Testis (tissue), 3 donors: ENCODE results near the gene PRKCG. TPM values are rescaled to one million over a fixed set of nuclear protein-coding genes. Genes with fewer than 3 reads are reported as not detected.

Experiments
- DNase-seq: peaks from one replicate; pipeline ENCODE4 v3.0.0-alpha.2; 2019
- H3K27ac ChIP-seq, 2 donors: fragments of 200-600 bp; sonication (generic); one replicate each; pipeline ENCODE4 v1.5.1; 2019
- H3K27me3 ChIP-seq: fragments of 200-600 bp; sonication (generic); one replicate; pipeline ENCODE4 v1.5.1; 2019
- H3K36me3 ChIP-seq: fragments of 200-600 bp; sonication (generic); one replicate; pipeline ENCODE4 v1.5.1; 2017; ENCODE audit warnings: low read depth; ENCODE audit errors: missing control alignments
- H3K4me1 ChIP-seq: fragments of 200-600 bp; sonication (generic); one replicate; pipeline ENCODE4 v1.5.1; 2019
- H3K4me3 ChIP-seq, 2 donors: fragments of 200-600 bp; sonication (generic); one replicate each; pipeline ENCODE4 v1.5.1; 2017 to 2019
- H3K9me3 ChIP-seq: fragments of 200-600 bp; sonication (generic); one replicate; pipeline ENCODE4 v1.5.1; 2017
- CTCF ChIP-seq, 3 experiments: fragments of 450-650 bp in 2 of 3; fragments of 200-600 bp in 1 of 3; sonication (generic) in 1 of 3; IDR thresholded peaks; one replicate each; pipeline ENCODE4 v1.5.1; 2016 to 2019; ENCODE audit warnings: antibody characterized with exemption in 3 of 3, mild to moderate bottlenecking in 2 of 3, moderate library complexity in 1 of 3
- POLR2A ChIP-seq: fragments of 450-650 bp; IDR thresholded peaks from one replicate; pipeline ENCODE4 v1.6.1; 2017; ENCODE audit warnings: antibody characterized with exemption, mild to moderate bottlenecking, moderate library complexity
- WGBS, 2 donors: methylation state at CpG; one replicate each; pipeline ENCODE4 v1.1.5; 2018; 5-methylcytosine and 5-hydroxymethylcytosine counted together
- intact Hi-C: fragments of 100-400 bp; cut with DNase I; formaldehyde crosslinking; loops from one replicate; pipeline ENCODE4 v1.15.1; 2023; ENCODE audit warnings: low total_unique reads
- polyA plus RNA-seq: library from polyadenylated mRNA; stranded (reverse); fragments of 350-450 nt; fragmentation: Illumina TruSeq; extraction: RNeasy Lipid Tissue Mini Kit (QIAGEN cat#74804); gene quantifications from one replicate; pipeline ENCODE4 v1.2.3, GENCODE V29; 2014; ENCODE audit warnings: low read depth, low replicate concordance; ENCODE audit not compliant: insufficient read depth
- total RNA-seq, 2 donors: library from RNA; depleted of rRNA; stranded (reverse); fragments of >200 nt; gene quantifications; one replicate each; pipeline ENCODE4 v1.2.3, GENCODE V29; 2016

PRKCG gene
- total and polyA plus RNA-seq, 3 donors from 2014 or later = 3.7 to 10.6 (median 4.3) TPM

- no peaks in the 10 kb centered on the region for H3K9me3 ChIP-seq
- H3K27me3 ChIP-seq = no peaks in the 10 kb centered on the region
- H3K4me1 ChIP-seq = no peaks in the 10 kb centered on the region
- no peak overlapping the region for H3K4me3 ChIP-seq
- no peaks in the 10 kb centered on the region for H3K36me3 ChIP-seq
- WGBS, 2 donors = 26 to 37% methylated on average over 8 of the region's 8 CpGs
- intact Hi-C loops = no loop called here
- no peak overlapping the region for H3K27ac ChIP-seq
- DNase-seq = peak; percentile 71
- no peak for TF ChIP-seq CTCF (IDR thresholded peaks at IDR 0.05)
- TF ChIP-seq POLR2A = no peak
Measured at GRCh38 chr19:53927739-53928138, 45.7 kb downstream of the PRKCG start.

GRCh38 chr19:53936029-53936428, 54.0 kb downstream of the PRKCG start:
- no peak for DNase-seq
- Histone ChIP-seq H3K27me3 (no peaks in the 10 kb centered on the region), H3K9me3 (no peaks in the 10 kb centered on the region), H3K4me3 (no peak overlapping the region), H3K27ac (no peak overlapping the region), H3K4me1 (no peaks in the 10 kb centered on the region), H3K36me3 (no peaks in the 10 kb centered on the region)
- no peak for TF ChIP-seq CTCF (IDR thresholded peaks at IDR 0.05)
- no peak for TF ChIP-seq POLR2A
- WGBS, 2 donors = 65 to 67% methylated on average over 7 of the region's 7 CpGs
- intact Hi-C loops = no loop called here

GRCh38 chr19:53942001-53942786, 60.2 kb downstream of the PRKCG start:
- Histone ChIP-seq H3K4me3 (peak overlapping the region; percentile 31 to 47), H3K27ac (no peak overlapping the region), H3K9me3 (no peaks in the 10 kb centered on the region), H3K4me1 (no peaks in the 10 kb centered on the region), H3K27me3 (no peaks in the 10 kb centered on the region), H3K36me3 (no peaks in the 10 kb centered on the region)
- 1 to 7% methylated on average over 27 to 55 of the region's 55 CpGs for WGBS, 2 donors
- intact Hi-C loops = no loop called here
- peak; percentile 86 for DNase-seq
- TF ChIP-seq CTCF (IDR thresholded peaks at IDR 0.05) (no peak), POLR2A (no peak)

- H3K36me3 ChIP-seq = no peaks in the 10 kb centered on the region
- H3K27me3 ChIP-seq = no peaks in the 10 kb centered on the region
- intact Hi-C loops = no loop called here
- H3K27ac ChIP-seq = no peak overlapping the region
- no peaks in the 10 kb centered on the region for H3K4me1 ChIP-seq
- H3K9me3 ChIP-seq = no peaks in the 10 kb centered on the region
- no peak overlapping the region for H3K4me3 ChIP-seq
- WGBS, 2 donors = 78 to 83% methylated on average over 4 of the region's 4 CpGs
- DNase-seq = no peak
- no peak for TF ChIP-seq POLR2A
- no peak for TF ChIP-seq CTCF (IDR thresholded peaks at IDR 0.05)
Measured at GRCh38 chr19:53944416-53944815, 62.4 kb downstream of the PRKCG start.

GRCh38 chr19:53944933-53945332, 62.9 kb downstream of the PRKCG start:
- Histone ChIP-seq H3K9me3 (no peaks in the 10 kb centered on the region), H3K27ac (no peak overlapping the region), H3K4me1 (no peaks in the 10 kb centered on the region), H3K4me3 (no peak overlapping the region), H3K36me3 (no peaks in the 10 kb centered on the region), H3K27me3 (no peaks in the 10 kb centered on the region)
- no peak for DNase-seq
- WGBS, 2 donors = 83 to 86% methylated on average over 4 of the region's 4 CpGs
- intact Hi-C loops = no loop called here
- TF ChIP-seq POLR2A = no peak
- no peak for TF ChIP-seq CTCF (IDR thresholded peaks at IDR 0.05)
